ENCODE results near the gene NUP58.

The NUP58 gene, protein sequence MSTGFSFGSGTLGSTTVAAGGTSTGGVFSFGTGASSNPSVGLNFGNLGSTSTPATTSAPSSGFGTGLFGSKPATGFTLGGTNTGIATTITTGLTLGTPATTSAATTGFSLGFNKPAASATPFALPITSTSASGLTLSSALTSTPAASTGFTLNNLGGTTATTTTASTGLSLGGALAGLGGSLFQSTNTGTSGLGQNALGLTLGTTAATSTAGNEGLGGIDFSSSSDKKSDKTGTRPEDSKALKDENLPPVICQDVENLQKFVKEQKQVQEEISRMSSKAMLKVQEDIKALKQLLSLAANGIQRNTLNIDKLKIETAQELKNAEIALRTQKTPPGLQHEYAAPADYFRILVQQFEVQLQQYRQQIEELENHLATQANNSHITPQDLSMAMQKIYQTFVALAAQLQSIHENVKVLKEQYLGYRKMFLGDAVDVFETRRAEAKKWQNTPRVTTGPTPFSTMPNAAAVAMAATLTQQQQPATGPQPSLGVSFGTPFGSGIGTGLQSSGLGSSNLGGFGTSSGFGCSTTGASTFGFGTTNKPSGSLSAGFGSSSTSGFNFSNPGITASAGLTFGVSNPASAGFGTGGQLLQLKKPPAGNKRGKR

DNA sequence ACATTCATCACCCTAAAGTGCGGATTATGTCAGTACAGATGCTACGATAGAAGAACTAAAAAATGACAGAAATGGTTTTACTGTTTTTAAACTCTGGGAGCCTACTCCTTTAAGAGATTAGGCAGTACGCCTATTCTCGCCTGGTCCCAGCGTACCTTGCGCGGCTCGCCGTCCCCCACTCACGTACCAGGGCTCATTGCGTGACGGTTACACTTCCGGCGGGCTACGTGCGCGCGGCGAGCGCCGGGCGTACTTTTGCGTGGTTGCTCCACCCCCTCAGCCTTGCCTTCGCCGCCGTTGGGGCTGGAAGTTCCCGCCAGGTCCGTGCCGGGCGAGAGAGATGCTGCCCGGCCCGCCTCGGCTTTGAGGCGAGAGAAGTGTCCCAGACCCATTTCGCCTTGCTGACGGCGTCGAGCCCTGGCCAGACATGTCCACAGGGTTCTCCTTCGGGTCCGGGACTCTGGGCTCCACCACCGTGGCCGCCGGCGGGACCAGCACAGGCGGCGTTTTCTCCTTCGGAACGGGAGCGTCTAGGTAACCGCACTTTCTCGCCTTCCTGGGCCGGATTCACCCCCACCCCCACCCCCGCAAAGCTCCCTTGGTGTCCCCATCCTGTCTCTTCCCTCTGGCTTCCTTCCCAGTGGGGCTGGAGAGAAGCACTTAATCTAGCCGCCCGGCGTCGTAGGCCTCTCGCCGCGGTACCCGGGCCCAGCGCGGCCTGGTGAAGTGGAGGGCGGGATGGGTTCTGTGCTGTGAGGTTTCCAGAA lies at the start of gene NUP58:
Gene NUP58 (plus strand): TSS at position 279 of the 767 bp plus-strand sequence. CDS start 149 bp downstream, at position 428.
- peak; percentile 18 for FAIRE-seq

DNA sequence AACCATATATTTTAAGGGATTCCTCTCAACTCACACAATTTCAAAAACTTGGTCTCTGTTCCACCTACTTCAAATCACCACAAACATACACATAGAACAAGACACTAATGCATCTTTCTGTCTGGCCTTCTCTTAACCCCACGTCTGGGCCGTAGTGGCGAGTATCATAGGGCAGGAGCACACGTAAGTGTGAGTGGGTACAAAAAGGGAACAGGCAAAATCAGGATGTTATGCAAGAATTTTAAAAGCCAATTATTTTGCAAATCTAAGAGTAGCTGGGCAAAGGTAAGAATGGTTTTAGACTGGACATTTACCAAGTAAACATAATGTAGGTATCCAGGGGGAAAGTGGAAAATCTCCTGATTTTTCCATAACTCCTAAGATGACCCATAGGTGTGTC lies 49.2 kb upstream of the NUP58 start:
- FAIRE-seq: no peak

DNA sequence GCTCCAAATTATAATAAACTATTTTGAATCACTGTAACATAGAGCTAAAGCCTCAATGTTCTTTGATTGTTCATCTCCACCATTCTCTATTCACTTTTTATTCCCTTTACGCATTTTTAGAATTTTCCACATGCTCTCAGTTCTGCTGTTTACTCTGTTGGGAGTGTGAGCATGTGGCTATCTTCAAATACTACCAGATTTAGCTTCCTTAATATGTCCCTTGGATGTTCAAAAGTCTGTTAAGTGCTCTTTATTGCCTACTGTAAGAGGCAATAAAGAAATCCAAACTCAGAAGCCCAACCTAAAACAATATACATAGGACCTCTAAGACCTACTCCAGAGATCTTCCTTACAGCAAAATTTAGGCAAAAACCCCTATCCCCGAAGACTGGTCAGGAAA lies 48.7 kb upstream of the NUP58 start:
- FAIRE-seq: no peak

DNA sequence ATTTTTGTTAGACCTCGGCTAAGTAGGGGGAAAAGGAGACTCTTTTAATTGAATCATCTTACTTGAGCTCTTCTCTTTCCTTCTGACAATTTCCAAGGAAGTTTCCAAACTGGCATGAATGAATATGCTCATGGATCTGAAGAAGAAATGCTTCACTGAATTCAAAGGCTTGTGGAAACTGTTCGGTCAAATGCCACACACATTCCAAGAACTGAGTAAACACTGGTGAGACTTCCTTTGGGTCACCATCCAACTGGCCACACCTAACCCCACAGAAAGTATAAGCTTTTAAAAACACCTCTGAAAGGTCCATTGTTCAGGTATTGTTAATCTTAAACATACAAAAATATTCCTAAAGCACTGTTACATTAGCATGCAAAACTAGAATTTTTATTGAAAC lies 47.7 kb upstream of the NUP58 start:
- no peak for FAIRE-seq

DNA sequence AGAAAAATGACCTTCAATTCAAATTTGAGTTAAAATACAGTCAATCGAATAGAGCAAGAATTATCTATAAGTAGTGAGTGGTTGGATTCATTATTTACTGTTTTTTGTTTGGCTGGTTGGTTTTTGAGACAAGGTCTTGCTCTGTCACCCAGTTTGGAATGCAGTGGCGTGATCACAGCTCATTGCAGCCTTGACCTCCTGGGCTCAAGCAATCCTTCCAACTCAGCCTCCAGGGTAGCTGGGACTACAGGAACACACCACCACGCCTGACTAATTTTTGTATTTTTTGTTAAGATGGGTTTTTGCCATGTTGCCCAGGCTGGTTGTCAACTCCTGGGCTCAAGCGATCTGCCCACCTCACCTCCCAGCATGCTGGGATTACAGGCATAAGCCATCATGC lies 39.2 kb upstream of the NUP58 start:
- FAIRE-seq: no peak

DNA sequence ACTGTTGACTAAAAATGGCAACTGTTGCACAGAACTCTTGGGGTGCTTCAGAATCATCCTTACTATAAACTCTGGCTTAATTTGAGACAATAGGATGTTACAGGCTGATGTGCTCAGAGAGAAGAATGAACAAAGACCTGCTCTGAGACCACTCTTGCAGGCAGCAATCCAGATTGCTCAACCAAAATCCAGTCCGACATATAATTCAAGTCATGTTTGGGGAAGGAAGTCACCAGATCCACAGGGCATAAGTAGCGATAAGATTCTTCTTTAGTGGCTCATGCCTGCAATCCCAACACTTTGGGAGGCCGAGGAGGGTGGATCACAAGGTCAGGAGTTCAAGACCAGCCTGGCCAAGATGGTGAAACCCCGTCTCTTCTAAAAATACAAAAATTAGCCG lies 34.7 kb upstream of the NUP58 start:
- FAIRE-seq: no peak

DNA sequence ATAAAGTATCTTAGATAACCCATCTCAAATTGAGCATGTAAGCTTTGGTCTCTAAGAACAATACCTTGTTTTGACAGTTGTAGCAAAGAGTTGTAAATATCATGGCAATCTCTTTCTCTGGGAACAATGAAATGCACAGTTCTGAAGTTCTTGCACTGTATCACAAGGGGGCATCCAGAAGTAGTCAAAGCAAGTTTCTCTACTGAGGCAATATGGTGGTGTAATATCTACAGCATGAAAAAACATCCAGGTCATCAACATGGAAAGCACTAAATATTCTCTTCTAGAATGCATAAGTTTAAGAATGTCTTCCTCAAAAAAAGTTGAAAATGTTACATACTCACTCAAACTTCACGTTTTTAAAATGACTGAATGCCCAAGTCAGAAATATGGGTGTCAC lies 33.7 kb upstream of the NUP58 start:
- FAIRE-seq: no peak

DNA sequence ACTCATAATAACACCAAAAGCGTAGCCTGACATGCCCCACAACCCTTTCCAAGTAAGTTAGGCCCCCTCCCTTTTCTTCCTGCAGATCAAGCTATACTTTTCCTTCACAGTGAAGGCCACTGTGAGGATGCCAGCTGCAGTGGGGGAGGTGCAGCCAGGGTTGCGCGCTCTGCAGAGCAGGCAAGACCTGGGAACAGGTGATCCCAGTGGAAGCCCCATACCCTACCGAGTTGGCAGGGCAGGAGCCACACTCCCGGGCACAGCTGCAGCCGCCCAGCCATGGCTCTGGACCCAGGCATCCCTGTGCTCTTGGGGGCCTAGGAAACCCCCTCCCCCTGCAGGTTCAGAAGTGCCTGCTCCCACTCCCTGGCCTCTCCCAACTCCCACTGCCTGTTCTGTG lies 32.9 kb upstream of the NUP58 start:
- no peak for FAIRE-seq

DNA sequence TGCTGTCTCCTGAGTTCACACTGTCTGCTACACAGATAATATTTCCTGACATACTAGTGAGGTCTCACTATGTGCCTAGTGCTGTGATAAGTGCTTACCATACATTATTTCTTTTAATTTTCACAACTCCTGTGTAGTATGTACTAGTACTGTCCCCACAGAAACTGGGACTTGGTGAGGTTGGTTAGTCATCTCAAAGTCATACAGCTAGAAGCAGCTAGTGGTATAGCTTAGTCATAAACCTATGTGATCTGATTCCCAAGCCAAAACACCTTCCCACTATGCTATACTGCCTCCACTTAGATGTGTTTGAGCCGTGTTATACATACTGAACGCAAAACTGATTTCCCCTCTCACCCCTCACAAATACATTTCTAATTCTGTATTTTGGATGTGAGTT lies 24.7 kb upstream of the NUP58 start:
- FAIRE-seq: no peak

DNA sequence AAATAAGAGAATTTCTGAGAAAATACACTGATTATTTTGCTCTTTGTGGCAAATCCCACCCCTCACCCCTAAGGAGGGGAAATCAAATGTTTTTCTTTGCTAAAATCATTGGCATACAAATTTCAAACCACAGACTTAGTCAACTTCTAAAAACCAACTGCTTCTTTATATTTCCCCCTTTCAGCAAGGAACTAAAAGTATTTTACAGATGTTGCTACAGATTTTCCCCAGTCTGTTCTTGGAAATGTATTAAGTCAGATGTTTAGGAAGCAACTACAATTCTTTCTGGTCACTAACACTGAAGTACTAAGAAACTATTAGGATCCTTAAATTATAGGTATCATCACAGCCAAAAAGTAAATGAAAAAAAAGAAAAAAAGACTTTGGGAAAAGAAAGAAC lies 21.0 kb upstream of the NUP58 start:
- no peak for FAIRE-seq

DNA sequence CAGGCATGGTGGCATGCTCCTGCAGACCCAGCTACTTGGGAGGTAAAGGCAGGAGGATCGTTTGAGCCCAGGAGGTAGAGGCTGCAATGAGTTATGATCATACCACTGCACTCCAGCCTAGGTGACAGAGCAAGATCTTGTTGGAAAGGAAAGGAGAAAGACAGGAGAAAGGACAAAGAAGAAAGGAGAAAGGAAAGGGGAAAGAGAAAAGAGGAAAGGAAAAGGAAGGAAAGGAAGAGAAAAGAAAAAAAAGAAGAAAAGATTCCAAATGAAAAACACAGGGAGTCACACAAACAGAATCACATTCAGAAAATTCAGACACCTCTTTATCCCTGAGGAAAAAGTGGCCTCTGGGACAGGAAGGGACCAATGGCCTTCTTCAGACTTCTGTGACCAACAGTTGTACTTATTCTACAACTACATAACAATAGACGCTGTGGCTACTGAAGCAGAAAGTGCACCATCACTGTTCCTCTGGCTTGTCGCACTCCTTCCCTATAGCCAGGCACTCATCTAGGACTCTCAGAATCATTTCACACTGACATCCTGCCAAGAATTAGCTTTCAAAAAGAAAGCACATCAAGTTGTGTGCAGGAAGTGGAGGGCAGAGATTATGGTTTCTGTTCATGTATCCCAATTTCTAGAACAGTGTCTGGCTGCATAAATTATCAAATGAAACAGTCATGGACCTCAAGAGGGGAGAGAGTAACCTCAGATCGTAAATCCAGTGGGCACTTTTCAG lies 20.1 kb upstream of the NUP58 start:
- no peak for FAIRE-seq

DNA sequence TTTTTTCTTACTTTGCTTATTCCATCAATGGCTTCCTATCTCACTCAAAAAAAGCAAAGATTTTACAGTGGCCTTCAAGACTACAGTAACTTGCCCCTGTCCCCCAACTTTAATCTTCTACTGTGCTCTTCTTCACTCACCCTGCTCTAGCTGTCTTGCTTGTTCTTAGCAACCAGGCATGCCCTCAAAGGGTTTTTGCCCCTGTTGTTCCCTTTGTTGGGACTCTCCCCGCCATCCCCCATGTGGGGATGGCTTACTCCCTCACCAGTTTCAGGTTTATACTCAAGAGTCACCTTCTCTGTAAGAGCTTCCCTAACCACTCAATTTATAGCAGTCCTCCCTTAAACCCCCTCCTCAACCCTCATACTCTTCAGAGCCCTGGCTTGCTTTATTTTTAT lies 19.5 kb upstream of the NUP58 start:
- no peak for FAIRE-seq

DNA sequence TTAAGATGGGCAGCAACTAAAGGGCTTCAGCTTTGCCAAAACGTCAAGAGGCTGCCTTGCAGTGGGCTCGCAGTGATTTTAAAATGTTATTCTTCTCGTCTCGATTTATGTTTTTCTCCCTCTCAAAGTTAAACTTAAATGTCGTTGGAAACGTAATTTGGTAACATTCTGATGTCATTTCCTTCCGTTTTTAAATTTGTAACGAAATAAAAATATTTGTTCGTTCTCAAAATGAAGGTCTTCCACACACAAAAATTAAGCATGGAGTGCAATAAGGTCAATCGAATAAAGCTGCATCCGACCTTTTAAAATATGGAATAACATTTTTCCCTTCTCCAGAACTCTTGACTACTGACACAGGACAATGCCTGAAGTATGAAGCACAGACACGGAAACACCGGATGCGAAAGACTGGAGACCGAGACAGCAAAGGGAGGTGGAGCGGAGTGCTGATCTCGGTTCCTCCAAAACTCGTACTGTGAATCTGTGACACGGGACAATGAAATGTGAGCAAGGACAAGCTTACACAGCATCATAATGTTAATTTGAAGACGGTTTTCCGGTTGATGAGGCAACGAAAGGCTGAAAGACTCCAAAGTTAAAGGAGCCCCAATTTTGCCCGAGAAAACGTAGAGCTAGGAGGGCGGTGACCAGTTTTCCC lies 15.0 kb upstream of the NUP58 start:
- no peak for FAIRE-seq

DNA sequence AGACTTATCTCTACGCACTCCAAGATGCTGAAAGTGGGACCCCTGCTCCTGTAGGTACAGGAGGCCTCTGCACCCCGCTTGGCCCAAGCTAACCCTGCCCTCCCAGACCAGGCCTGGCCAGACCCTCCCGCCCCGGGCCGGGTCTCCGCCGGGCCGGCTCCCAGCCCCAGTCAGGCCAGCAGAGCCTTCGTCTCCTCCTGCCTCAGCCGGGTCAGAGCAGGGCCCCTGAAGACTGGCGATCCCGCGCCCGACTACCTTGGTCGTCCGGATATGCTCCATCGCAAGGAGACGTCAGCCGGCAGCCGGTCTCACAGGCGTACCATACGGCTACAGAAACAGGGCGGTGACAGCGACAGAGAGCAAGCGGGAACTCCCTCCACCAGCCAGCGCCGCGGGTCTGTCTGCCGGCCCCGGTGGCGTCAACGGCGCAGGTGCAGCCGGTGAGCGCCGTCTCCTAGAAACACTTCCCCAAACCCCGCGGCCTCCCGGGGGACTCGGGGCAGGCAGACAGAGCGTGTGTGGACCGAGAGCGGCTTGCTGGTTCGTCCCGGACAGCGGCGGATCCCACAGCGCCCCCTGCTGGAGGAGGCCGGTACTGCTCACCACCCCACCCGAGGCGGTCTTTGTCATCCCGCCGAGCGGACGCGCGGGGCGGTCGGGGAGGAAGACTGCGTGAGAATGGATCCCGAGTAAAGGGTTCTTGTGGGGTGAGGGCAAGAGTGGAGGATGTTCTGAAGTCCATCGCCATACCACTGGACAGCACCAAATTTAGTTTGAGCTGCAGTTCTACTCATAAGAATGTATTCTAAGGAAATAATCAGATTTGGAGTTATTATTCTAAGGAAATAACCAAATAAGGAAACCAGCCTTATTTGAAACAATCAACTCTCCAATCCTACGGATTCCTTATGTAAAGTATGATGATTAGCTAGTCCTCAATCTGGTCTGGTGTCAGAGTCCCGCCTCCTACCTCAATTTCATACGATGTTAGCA lies 14.2 kb upstream of the NUP58 start, which contains the start of gene MTMR6:
Gene MTMR6 (minus strand): TSS at position 520 of the 993 bp plus-strand sequence. CDS start 241 bp downstream, at position 279.
- no peak for FAIRE-seq

DNA sequence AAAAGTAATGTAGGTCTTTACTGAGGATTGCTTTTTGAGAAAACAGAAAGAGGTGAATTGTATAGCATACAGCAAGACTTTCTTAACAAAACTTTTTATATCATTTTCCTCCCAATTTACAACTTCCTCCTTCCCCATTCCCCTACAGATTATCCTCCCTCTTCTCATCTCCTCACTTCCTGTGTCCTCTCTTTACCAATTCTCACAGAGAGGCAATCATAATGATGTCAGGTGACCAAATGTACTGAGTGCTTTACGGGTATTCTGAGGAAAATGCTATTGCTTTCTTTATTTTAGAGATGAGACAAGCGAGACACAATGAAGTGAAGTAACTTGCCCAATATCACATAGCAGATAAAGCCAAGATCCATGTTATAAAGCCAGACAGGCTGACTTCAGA lies 12.5 kb upstream of the NUP58 start:
- FAIRE-seq: no peak

DNA sequence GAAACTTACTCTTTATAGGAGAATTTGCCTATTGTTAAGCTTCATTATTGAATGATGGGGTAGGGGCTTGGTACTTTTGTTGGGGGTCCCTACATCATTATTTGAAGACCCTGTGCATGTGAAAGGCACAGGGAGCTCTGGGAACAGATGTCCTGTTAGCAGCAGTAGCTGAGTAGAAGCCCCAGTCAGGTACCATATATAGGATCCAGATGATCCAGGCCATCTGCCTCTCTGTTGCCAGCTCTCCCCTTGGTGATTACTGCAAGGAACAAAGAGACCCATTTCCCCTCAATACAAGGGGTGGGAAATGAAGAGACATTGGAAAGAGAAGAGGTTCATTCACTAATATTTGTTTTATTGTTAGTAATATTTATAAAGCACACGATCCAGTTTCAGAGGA lies 9.7 kb upstream of the NUP58 start:
- FAIRE-seq: no peak

DNA sequence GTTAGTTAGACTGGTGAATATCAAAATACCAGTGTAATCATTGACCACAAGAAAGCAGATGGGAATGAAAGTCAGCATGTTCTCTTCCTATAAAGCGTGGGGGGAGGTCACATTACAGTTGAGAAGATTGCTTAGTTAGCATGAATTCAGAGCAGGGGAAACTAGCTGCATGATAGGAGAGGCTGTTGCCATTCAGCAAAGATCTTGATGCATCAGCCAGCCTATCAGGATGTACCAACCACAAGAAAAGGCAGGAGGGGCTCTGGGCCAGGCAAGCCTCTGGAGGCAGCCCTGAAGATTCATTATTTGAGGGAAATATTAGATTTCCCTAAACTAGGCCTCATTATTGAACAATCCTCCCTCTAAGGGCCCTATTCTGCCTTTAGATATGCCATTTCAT lies 9.1 kb upstream of the NUP58 start:
- FAIRE-seq: no peak

DNA sequence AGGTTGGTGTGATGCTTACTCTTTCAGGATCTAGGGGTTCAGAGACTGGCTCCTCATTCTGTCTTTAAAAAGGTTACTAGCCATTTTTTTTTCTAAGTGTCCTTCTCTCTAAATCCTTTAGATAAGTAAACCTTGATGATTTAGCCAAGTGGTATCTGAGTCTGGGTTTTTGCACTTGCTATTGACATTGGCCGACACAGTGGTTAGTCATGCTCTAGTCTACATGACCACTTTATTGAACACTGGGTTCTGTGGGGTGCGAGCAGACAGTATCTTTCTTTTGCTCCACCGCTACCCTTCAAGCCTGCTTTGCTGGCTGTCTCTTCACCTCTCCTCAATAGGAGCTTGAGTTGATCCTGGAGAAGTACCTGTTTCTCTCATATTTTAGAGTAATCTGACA lies 6.2 kb upstream of the NUP58 start:
- FAIRE-seq: no peak

DNA sequence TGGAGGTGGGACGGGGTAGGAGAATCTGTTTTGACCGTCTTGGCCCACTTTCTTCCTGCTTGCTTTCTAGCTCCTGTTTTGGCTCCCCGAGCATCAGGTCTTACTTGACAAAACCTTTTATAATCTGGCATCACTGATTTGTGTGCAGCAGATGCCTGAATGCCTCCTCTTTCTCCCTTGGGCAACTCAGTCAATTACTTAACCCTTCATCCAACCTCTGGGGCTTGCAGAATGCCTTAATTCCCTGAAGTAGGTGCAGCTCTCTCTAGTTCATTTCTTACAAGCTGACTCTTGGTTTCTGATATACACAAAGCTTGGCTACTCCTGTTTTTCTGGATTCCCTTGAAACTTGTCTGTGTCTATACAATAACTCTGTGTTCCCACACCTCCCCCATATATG lies 5.7 kb upstream of the NUP58 start:
- no peak for FAIRE-seq

DNA sequence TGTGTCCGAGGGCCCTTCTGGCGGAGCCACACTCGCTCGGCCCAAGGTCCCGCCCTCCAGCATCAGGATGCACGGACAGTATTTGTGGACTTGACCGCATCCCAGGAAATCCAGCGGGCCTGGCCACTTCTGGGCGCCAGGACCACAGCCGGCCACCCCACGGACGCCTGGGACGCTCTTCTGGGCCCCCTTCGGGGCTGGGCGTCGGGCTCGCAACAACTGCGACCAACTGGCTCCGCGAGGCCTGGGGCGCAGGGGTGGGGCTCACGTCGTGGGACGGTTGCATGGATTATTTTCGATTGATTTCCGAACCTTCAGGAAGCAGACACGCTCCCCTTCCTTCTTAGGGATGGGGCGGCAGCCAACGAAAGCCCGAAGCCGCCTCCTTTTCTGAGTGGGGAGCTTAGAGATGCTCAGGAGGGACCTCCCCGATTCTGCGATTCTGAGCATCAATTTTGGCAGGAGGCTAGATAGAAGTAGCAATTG lies 521 bp upstream of the NUP58 start:
- no peak for FAIRE-seq

DNA sequence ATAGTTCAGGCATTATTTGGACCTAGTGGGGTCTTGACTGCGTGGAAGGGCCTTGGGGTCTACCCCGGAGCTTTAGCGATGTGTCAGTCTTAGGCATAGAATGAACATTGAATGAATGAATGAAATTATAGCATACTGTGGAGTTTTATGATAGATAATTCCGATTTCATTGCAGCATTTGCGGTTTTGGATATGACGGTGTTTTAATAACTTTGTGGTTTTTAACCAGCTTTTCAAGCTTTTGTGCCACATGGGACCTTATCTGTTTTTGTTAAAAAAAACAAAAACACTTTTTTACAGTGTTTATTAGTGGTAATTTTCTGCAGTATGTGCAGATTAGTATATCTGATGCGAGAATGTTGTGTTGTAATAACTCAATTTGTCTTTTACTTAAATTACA lies 696 bp downstream of the NUP58 start:
- FAIRE-seq: no peak

All from colon (tissue), 2 donors.